Measurements from ENCODE around the gene SLCO2B1.

- TF ChIP-seq CTCF (IDR thresholded peaks at IDR 0.05; ENCODE audit: low read depth, low read length, poor library complexity, severe bottlenecking) = no peak
- no peak for TF ChIP-seq EZH2phosphoT487 (IDR thresholded peaks at IDR 0.05; ENCODE audit: borderline replicate concordance, low read length)
These were observed 91.2 kb downstream of the SLCO2B1 start for GRCh38 chr11:75241906-75242644.

Data from DOHH2 (cell line).